HepG2 (cell line): Measurements from ENCODE around the gene R3HDM4. TPM values are rescaled to one million over a fixed set of nuclear protein-coding genes. Genes with fewer than 3 reads are reported as not detected.

Experiments
- ATF1 ChIP-seq: IDR thresholded peaks from 2 replicates; pipeline ENCODE4 v1.6.1; 2016; ENCODE audit warnings: mild to moderate bottlenecking, control low read depth
- ESRRA ChIP-seq: sonication (generic); formaldehyde crosslinking; IDR thresholded peaks from 2 replicates; pipeline ENCODE4 v1.5.1; 2020; ENCODE audit warnings: mild to moderate bottlenecking, low read depth, missing genetic modification reagents
- MAFG ChIP-seq: sonication (generic); formaldehyde crosslinking; IDR thresholded peaks from 2 replicates; pipeline ENCODE4 v1.5.1; 2020; ENCODE audit warnings: mild to moderate bottlenecking, missing genetic modification reagents
- MLXIP ChIP-seq: sonication (generic); formaldehyde crosslinking; IDR thresholded peaks from 2 replicates; pipeline ENCODE4 v1.9.0; 2021; ENCODE audit warnings: missing genetic modification reagents, borderline replicate concordance
- MXI1 ChIP-seq: IDR thresholded peaks from 3 replicates; pipeline ENCODE4 v1.6.1; 2012; ENCODE audit warnings: low read depth, low read length, inconsistent platforms, borderline replicate concordance
- NBN ChIP-seq: fragments of 450-650 bp; conservative IDR thresholded peaks from 2 replicates; pipeline ENCODE4 v1.6.1; 2017
- NCOA5 ChIP-seq: sonication (generic); formaldehyde crosslinking; IDR thresholded peaks from 2 replicates; pipeline ENCODE4 v1.4.0; 2020; ENCODE audit warnings: missing genetic modification reagents
- PATZ1 ChIP-seq: sonication (generic); formaldehyde crosslinking; IDR thresholded peaks from 2 replicates; pipeline ENCODE4 v1.4.0; 2020; ENCODE audit warnings: missing genetic modification reagents
- PHF20 ChIP-seq: sonication (generic); formaldehyde crosslinking; IDR thresholded peaks from 2 replicates; pipeline ENCODE4 v1.5.0; 2020; ENCODE audit warnings: mild to moderate bottlenecking, missing genetic modification reagents
- PHF8 ChIP-seq: sonication (generic); formaldehyde crosslinking; IDR thresholded peaks from 2 replicates; pipeline ENCODE4 v1.5.0; 2020; ENCODE audit warnings: missing genetic modification reagents
- REPIN1 ChIP-seq: sonication (generic); formaldehyde crosslinking; IDR thresholded peaks from 2 replicates; pipeline ENCODE4 v1.8.0; 2022; ENCODE audit warnings: missing genetic modification reagents, low read depth, mild to moderate bottlenecking, borderline replicate concordance
- SMAD1 ChIP-seq: sonication (generic); formaldehyde crosslinking; IDR thresholded peaks from 2 replicates; pipeline ENCODE4 v1.4.0; 2020; ENCODE audit warnings: missing genetic modification reagents, low read depth, mild to moderate bottlenecking, borderline replicate concordance
- SNAI1 ChIP-seq: sonication (generic); formaldehyde crosslinking; IDR thresholded peaks from 2 replicates; pipeline ENCODE4 v1.5.0; 2020; ENCODE audit warnings: mild to moderate bottlenecking, missing genetic modification reagents, borderline replicate concordance
- TEAD2 ChIP-seq: sonication (generic); formaldehyde crosslinking; IDR thresholded peaks from 2 replicates; pipeline ENCODE4 v1.9.0; 2021; ENCODE audit warnings: missing genetic modification reagents
- U2AF2 ChIP-seq: fragments of 200-400 bp; formaldehyde crosslinking; IDR thresholded peaks from 2 replicates; pipeline ENCODE4 v1.6.1; 2017; ENCODE audit warnings: low read depth, mild to moderate bottlenecking, low read length
- ZFYVE20 ChIP-seq: sonication (generic); formaldehyde crosslinking; IDR thresholded peaks from 2 replicates; pipeline ENCODE4 v1.8.0; 2023; ENCODE audit warnings: low read depth, mild to moderate bottlenecking, moderate library complexity, missing genetic modification reagents, borderline replicate concordance
- ZIK1 ChIP-seq: sonication (generic); formaldehyde crosslinking; IDR thresholded peaks from 2 replicates; pipeline ENCODE4 v1.5.0; 2020; ENCODE audit warnings: mild to moderate bottlenecking, low read depth, missing genetic modification reagents, borderline replicate concordance
- ZNF615 ChIP-seq: sonication (generic); formaldehyde crosslinking; IDR thresholded peaks from 2 replicates; pipeline ENCODE4 v1.5.0; 2020; ENCODE audit warnings: mild to moderate bottlenecking, missing genetic modification reagents, borderline replicate concordance
- ZNF761 ChIP-seq: sonication (generic); formaldehyde crosslinking; conservative IDR thresholded peaks from 2 replicates; pipeline ENCODE4 v1.4.0; 2020; ENCODE audit warnings: mild to moderate bottlenecking, missing genetic modification reagents
- ZNF772 ChIP-seq: sonication (generic); formaldehyde crosslinking; IDR thresholded peaks from 2 replicates; pipeline ENCODE4 v1.5.0; 2020; ENCODE audit warnings: mild to moderate bottlenecking, missing genetic modification reagents
- ZNF800 ChIP-seq: sonication (generic); formaldehyde crosslinking; IDR thresholded peaks from 2 replicates; pipeline ENCODE4 v1.4.0; 2020; ENCODE audit warnings: missing genetic modification reagents
- polyA plus RNA-seq, 8 experiments: library from polyadenylated mRNA; depleted of rRNA in 3 of 8; stranded (reverse) in 7 of 8; unstranded in 1 of 8; fragments of >200 nt; fragmentation: Illumina TruSeq in 4 of 8; extraction: Trizol in 4 of 8; gene quantifications; 2 replicates each; pipeline versions ENCODE4 v1.2.1 to v1.2.3, GENCODE V29; 2011 to 2016; ENCODE audit warnings: low read depth in 4 of 8, missing spikeins in 1 of 8, mixed read lengths in 1 of 8; ENCODE audit not compliant: insufficient read depth in 1 of 8
- total RNA-seq, 5 experiments: library from RNA; depleted of rRNA; stranded (reverse); fragments of >200 nt; fragmentation: Illumina TruSeq; extraction: Trizol; gene quantifications; 2 replicates each; pipeline ENCODE4 v1.2.3, GENCODE V29; 2016; ENCODE audit warnings: low read depth in 1 of 5
- TF ChIP-seq, protein P1 (sequence below): sonication (generic); formaldehyde crosslinking; IDR thresholded peaks from 2 replicates; pipeline ENCODE4 v1.4.0; 2020; ENCODE audit warnings: missing genetic modification reagents

The R3HDM4 gene
- total and polyA plus RNA-seq, 2 of the 13 experiments (the other 11 are each of a cell fraction or from before 2014, with no cell fraction given) = 26.2 to 26.9 TPM

GRCh38 chr19:952680-953444, 39.8 kb upstream of the R3HDM4 start (continued):
- peak; percentile 84; the same call in 1 of the 2 replicates for TF ChIP-seq REPIN1 (CRISPR knock-in tag)
- no peak for TF ChIP-seq ZFYVE20
- no peak; the same call in 1 of the 2 replicates for TF ChIP-seq PHF20 (CRISPR knock-in tag)
- no peak for TF ChIP-seq ZNF615 (CRISPR knock-in tag)
- no peak for TF ChIP-seq NBN
- peak; percentile 86; the same call in 1 of the 2 replicates for TF ChIP-seq SNAI1 (CRISPR knock-in tag)
- peak; percentile 100 for TF ChIP-seq PATZ1 (CRISPR knock-in tag)
- TF ChIP-seq, protein P1, sequence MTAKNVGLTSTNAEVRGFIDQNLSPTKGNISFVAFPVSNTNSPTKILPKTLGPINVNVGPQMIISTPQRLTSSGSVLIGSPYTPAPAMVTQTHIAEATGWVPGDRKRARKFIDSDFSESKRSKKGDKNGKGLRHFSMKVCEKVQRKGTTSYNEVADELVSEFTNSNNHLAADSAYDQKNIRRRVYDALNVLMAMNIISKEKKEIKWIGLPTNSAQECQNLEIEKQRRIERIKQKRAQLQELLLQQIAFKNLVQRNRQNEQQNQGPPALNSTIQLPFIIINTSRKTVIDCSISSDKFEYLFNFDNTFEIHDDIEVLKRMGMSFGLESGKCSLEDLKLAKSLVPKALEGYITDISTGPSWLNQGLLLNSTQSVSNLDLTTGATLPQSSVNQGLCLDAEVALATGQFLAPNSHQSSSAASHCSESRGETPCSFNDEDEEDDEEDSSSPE (CRISPR knock-in tag) = peak; percentile 49
- no peak for TF ChIP-seq ZIK1 (CRISPR knock-in tag)
- no peak for TF ChIP-seq MAFG (CRISPR knock-in tag)
- TF ChIP-seq ESRRA (CRISPR knock-in tag) = peak; percentile 100
- no peak for TF ChIP-seq TEAD2 (CRISPR knock-in tag)
- TF ChIP-seq SMAD1 (CRISPR knock-in tag) = 0 out of 2 replicates have a peak, but pooled peaks have one; percentile 74
- no peak for TF ChIP-seq ATF1
- TF ChIP-seq ZNF772 (CRISPR knock-in tag) = peak; percentile 83
- peak; percentile 70 for TF ChIP-seq PHF8
- no peak for TF ChIP-seq ZNF800 (CRISPR knock-in tag)
- TF ChIP-seq MLXIP = no peak
- 0 out of 2 replicates have a peak, but pooled peaks have one; percentile 40 for TF ChIP-seq ZNF761
- peak; percentile 35; the same call in 1 of the 3 replicates for TF ChIP-seq MXI1
- no peak for TF ChIP-seq NCOA5 (CRISPR knock-in tag)
- no peak; the same call in 1 of the 2 replicates for TF ChIP-seq U2AF2
